ENCODE measurements around the gene BMP8B.

GRCh38 chr1:39729842-39730241 is 58.8 kb downstream of the BMP8B start:
- TF ChIP-seq CTCF (tag by site-specific recombination; IDR thresholded peaks at IDR 0.05) (no peak), HOXD13 (CRISPR knock-in tag; IDR thresholded peaks at IDR 0.05; ENCODE audit: borderline replicate concordance) (no peak), SP3 (tag by site-specific recombination; IDR thresholded peaks at IDR 0.05) (no peak), ZNF785 (tag by site-specific recombination; IDR thresholded peaks at IDR 0.05) (no peak), ZIC2 (tag by site-specific recombination; IDR thresholded peaks at IDR 0.05) (no peak), ZNF513 (tag by site-specific recombination; IDR thresholded peaks at IDR 0.05) (no peak), ZNF274 (IDR thresholded peaks at IDR 0.05; ENCODE audit: low read length) (no peak), ZNF274 (tag by site-specific recombination; IDR thresholded peaks at IDR 0.05; ENCODE audit: borderline replicate concordance) (no peak), ZNF747 (tag by site-specific recombination; IDR thresholded peaks at IDR 0.05) (no peak), GLI4 (tag by site-specific recombination; IDR thresholded peaks at IDR 0.05) (no peak), ZNF639 (tag by site-specific recombination; IDR thresholded peaks at IDR 0.05) (no peak), ZNF449 (tag by site-specific recombination; IDR thresholded peaks at IDR 0.05) (no peak), ZNF138 (tag by site-specific recombination; IDR thresholded peaks at IDR 0.05; ENCODE audit: borderline replicate concordance) (no peak)
